GM12891 (cell line): ENCODE results near the gene RPS16.

Experiments
- POLR2A ChIP-seq: IDR thresholded peaks from 2 replicates; pipeline ENCODE4 v1.6.1; 2011; ENCODE audit warnings: low read depth, low read length, control low read depth
- POLR2AphosphoS5 ChIP-seq: IDR thresholded peaks from 2 replicates; pipeline ENCODE4 v1.6.1; 2011; ENCODE audit warnings: low read depth, low read length, control low read depth

DNA sequence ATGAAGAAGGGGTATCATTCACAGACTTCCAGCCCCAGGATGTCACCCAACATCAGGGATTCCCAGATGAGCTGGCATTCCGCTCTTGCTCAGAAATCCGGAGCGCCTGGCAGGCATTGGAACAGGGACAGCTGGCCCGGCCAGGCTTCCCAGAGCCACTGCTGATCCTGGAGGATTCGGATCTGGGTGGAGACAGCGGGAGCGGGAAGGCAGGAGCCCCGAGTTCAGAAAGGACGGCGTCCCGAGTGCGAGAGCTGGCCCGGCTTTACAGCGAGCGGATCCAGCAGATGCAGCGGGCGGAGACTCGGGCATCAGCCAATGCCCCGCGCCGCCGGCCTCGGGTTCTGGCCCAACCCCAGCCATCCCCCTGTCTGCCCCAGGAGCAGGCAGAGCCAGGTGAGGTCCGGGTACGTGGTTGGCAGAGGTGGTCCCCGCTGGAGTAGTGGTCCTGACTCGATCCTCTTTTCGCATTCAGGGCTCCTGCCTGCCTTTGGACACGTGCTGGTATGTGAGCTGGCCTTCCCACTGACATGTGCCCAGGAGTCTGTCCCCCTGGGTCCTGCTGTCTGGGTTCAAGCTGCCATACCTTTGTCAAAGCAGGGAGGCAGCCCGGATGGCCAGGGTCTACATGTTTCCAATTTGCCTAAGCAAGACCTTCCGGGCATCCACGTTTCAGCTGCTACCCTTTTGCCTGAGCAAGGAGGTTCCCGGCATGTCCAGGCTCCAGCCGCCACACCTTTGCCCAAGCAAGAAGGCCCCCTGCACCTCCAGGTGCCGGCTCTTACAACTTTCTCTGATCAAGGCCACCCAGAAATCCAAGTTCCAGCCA, 12.3 kb downstream of the RPS16 start:
- TF ChIP-seq POLR2A (no peak), POLR2AphosphoS5 (no peak)
